Measurements from ENCODE around the gene LONP2.
"Not testable (repeated sequence)": the region's sequence is repeated elsewhere in the genome, so short reads cannot be mapped to it uniquely, and the experiment has no call there.

The LONP2 gene

DNA sequence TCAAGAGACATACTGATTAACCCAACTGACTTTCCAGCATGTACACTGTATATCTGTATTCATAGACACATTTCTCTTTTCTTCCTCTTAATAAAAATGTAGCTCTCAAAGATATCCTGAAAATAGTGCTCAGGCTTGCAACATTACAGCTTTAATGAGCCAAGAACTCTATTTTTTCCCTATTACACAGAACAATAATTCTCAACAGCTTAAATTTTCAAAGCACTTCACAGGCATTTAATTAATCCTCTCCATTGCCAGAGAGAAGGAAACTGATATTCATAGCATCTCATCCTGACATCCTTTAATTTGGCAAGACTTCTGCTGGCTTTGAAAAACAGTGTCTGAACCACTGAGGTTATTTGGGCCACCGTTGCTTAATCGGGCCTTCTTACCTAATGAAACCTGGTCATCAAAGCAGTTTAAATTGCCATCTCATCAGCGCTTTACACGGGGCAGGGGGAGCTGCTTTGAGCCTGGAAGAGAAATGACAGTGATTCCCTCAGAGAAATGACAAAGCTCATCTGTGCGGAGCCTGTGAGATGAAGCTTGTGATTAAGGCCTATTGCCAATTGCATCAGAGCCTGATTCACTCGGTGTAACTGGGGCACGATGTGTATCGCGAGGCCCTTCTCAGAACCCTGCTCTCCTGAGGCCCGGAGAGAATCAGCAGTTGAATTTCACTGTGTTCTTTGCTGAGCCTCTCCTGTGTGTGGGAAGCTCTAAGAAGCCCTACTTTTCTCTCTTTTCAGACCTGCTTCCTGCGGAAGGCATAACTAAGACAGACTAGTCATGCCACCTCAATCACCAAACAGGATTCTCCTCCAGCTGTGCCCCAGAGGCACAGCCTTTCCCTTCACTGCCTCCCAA is 149.6 kb downstream of the LONP2 start:
- no peak for DNase-seq (ENCODE audit: low read depth)

DNA sequence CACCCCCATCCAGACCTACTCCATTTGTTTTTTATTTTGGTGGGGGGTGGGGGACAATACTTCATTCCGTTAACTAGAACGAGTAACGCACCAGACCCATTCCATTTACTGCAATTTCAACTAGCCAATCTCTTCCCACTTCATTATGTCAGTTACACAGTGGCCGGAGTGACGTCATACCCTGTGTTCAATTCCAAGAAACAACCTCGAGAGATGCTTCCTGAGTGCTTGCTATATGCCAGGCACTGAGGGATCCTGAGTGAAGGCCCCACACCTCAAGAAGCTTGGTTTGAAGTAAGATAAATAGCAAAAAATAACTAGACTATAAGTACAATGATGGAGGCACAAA is 150.2 kb downstream of the LONP2 start:
- DNase-seq (ENCODE audit: low read depth) = no peak

- no peak for DNase-seq (ENCODE audit: low read depth)
Observed at GRCh38 chr16:48395375-48395774, 151.3 kb downstream of the LONP2 start.

- not testable (repeated sequence) for DNase-seq (ENCODE audit: low read depth)
Observed at GRCh38 chr16:48402547-48402946, 158.4 kb downstream of the LONP2 start.

GRCh38 chr16:48405153-48405552 is 161.1 kb downstream of the LONP2 start:
- no peak for DNase-seq (ENCODE audit: low read depth)

- no peak for DNase-seq (ENCODE audit: low read depth)
Observed at GRCh38 chr16:48405907-48406306, 161.8 kb downstream of the LONP2 start.

Data from CMK (cell line).